Measurements from ENCODE around the gene ZNF750. TPM values are rescaled to one million over a fixed set of nuclear protein-coding genes. Genes with fewer than 3 reads are reported as not detected.

The ZNF750 gene
- total and polyA plus RNA-seq, 8 donors = 0.02 to 0.08 TPM; not detected in 6

DNA sequence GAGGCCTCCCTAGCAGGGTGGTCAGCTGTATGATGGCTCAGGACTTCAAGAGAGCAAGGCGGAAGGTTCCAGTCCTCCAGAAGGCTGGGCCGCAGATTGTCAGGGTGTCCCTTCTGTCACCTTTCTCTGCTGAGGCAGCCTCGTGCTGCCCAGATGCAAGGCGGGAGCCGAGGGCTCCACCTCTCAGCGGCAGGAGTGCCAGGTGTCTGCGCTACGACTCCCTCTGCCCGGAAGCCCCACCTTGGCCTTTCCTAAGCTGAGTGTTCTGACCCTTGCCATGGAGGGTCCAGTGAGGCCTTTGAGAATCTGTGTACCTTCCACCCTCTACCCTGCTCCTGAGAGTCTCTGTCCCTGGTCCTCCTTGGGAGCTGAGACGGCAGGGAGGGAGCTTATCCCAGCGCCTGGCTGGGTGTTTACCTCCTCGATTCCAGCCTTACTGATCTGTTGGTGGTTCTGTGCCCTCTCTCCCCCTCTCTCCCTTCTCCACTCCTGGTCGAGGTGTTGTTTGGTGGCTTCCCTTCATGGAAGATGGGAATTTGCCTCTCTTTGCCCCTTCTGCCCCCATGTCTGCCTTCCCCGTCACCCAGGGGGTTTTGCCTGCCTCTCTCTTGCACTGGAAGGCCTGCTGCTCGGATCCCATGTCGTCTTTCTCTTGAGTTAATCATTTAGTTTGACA lies 2.2 kb upstream of the ZNF750 start:
- FAIRE-seq (no peak), DNase-seq (peak in 1 of 6 donors; percentile 30), ATAC-seq (no peak)
- Histone ChIP-seq H3K36me3 (no peaks in the 10 kb centered on the region), H3K27me3 (no peaks in the 10 kb centered on the region), H3K9me3 (no peaks in the 10 kb centered on the region), H3K4me3 (no peak overlapping the region), H3K4me1 (peaks cover 0 to 6% (median 6%) of the 10 kb centered on the region in 3 donors), H3K27ac (no peak overlapping the region)
- TF ChIP-seq, protein P1, sequence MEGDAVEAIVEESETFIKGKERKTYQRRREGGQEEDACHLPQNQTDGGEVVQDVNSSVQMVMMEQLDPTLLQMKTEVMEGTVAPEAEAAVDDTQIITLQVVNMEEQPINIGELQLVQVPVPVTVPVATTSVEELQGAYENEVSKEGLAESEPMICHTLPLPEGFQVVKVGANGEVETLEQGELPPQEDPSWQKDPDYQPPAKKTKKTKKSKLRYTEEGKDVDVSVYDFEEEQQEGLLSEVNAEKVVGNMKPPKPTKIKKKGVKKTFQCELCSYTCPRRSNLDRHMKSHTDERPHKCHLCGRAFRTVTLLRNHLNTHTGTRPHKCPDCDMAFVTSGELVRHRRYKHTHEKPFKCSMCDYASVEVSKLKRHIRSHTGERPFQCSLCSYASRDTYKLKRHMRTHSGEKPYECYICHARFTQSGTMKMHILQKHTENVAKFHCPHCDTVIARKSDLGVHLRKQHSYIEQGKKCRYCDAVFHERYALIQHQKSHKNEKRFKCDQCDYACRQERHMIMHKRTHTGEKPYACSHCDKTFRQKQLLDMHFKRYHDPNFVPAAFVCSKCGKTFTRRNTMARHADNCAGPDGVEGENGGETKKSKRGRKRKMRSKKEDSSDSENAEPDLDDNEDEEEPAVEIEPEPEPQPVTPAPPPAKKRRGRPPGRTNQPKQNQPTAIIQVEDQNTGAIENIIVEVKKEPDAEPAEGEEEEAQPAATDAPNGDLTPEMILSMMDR (IDR thresholded peaks at IDR 0.05) = no peak
- WGBS, 2 donors = 88 to 91% methylated on average over 16 of the region's 16 CpGs
- intact Hi-C loops (cut with DNase I) = no loop called here

DNA sequence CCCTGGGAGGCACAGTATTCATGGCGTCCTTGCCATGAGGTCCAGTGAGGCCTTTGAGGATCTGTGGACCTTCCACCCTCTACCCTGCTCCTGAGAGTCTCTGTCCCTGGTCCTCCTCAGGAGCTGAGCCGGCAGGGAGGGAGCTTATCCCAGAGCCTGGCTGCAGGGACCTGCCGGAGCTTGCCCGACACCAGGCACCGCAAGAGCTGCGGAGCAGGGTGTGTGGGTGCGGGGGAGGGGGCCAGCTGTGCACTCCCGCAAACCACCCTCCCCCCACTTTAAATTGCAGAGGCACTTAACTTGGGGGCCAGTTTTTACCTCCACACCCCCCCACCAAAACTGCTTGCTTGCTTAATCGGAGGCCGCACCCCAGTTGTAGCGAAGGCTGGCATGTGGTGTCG lies 609 bp upstream of the ZNF750 start:
- Histone ChIP-seq H3K27ac (no peak overlapping the region), H3K9me3 (no peaks in the 10 kb centered on the region), H3K4me1 (peaks cover 0 to 6% (median 6%) of the 10 kb centered on the region in 3 donors), H3K36me3 (no peaks in the 10 kb centered on the region), H3K27me3 (no peaks in the 10 kb centered on the region), H3K4me3 (no peak overlapping the region)
- WGBS, 2 donors = 94 to 96% methylated on average over 11 to 12 of the region's 12 CpGs
- ATAC-seq = no peak
- TF ChIP-seq, protein P1 (IDR thresholded peaks at IDR 0.05) = no peak
- DNase-seq = no peak
- intact Hi-C loops (cut with DNase I) = no loop called here
- FAIRE-seq = no peak

DNA sequence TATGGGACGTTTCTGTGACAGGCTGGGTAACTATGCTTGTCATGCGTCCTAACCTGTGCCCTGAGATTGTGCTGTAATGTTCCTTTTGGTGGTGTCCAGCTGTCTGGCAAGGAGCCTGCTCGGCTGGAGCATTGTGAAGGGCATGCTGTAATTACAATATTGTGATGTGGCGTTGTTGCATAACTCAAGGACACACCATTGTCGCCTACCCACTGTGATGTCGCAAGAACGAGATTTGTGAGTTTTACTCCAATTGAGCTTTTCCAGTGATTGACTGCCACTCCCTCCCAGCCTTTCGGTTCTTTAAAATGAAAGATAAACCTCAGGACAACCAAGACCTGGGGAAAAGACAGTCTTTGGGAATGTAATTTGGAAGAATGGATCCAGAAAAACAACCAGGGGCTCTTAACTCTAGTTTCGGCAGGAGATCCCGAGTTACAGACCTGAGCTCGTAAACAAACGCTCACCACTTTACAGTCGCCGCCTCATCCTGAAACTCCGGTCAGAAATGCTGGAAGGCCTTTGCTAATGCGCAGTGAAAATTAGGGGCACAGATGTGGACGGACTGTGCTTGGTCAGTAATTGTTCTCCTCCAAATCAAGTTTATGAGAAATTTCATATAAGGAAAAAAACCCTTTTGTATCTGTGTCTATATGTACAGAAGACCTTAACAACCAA lies 1.3 kb downstream of the ZNF750 start:
- Histone ChIP-seq H3K4me1 (peaks cover 0 to 6% (median 6%) of the 10 kb centered on the region in 3 donors), H3K4me3 (no peak overlapping the region), H3K36me3 (no peaks in the 10 kb centered on the region), H3K27ac (peak overlapping the region in 3 of 4 donors; percentile 35 to 69 (median 35)), H3K27me3 (no peaks in the 10 kb centered on the region), H3K9me3 (no peaks in the 10 kb centered on the region)
- TF ChIP-seq, protein P1 (IDR thresholded peaks at IDR 0.05) = no peak
- intact Hi-C loops (cut with DNase I) = no loop called here
- no peak for FAIRE-seq
- peak in 5 of 6 donors; percentile 53 to 74 (median 65) for DNase-seq
- WGBS, 2 donors = 47 to 49% methylated on average over 17 of the region's 17 CpGs
- peak; percentile 74 to 91 (median 84) for ATAC-seq

DNA sequence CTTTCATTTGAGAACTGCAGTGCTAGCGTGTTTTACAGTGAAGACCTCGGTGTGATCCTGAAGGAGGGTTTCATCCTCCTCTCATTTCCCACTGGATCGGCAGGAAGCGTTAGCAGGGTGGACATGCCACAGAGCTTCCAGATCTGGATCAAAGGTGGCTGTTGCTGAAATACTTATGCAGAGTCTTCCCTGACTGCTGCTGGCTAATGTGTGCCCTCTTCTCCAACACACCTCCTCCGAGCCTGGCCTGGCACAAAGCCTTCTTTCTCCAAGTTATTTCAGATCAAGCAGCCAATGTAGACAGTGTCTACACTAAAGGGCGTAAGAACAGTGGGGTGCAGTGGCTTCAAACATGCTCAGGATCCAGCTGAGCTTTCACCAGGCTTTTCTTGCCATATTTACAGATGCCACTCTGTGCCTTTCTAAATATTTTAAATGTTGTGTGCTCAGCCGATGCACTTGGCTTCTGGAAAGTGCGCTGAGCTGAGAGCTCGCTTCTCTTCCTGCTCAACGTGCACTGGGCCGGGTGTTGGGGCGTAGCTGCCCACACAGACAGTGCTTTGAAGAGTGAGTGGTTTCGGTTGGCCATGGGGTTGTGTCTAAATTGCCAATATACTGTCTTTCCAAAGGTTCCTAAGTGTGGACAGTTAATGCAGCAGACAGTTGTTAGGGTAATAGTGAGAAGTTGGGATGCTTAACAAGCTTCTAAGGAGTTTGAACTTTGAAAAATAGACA lies 2.1 kb downstream of the ZNF750 start:
- H3K27ac ChIP-seq = peak overlapping the region in 3 of 4 donors; percentile 35 to 69 (median 35)
- ATAC-seq = peak in 3 of 4 donors; percentile 35 to 60 (median 53)
- no peak overlapping the region for H3K4me3 ChIP-seq
- no peaks in the 10 kb centered on the region for H3K9me3 ChIP-seq
- peak in 1 of 6 donors; percentile 47 for DNase-seq
- 68 to 72% methylated on average over 13 of the region's 13 CpGs for WGBS, 2 donors
- no peaks in the 10 kb centered on the region for H3K36me3 ChIP-seq
- TF ChIP-seq, protein P1 (IDR thresholded peaks at IDR 0.05) = no peak
- intact Hi-C loops (cut with DNase I) = no loop called here
- FAIRE-seq = no peak
- peaks cover 0 to 6% (median 6%) of the 10 kb centered on the region in 3 donors for H3K4me1 ChIP-seq
- no peaks in the 10 kb centered on the region for H3K27me3 ChIP-seq
